ENCODE data around the gene LHX1.

The LHX1 gene

GRCh38 chr17:36950027-36950426, 12.8 kb downstream of the LHX1 start:
- no peak for TF ChIP-seq SUZ12 (IDR thresholded peaks at IDR 0.05; ENCODE audit: extremely low read depth, insufficient read depth, insufficient read length)
- TF ChIP-seq ZNF274 (IDR thresholded peaks at IDR 0.05; ENCODE audit: low read depth, low read length): no peak
- TF ChIP-seq YY1 (IDR thresholded peaks at IDR 0.05; ENCODE audit: insufficient read depth, insufficient read length): no peak
- peaks cover 50% of the 10 kb centered on the region for H3K36me3 ChIP-seq (ENCODE audit: insufficient read depth, insufficient read length, low read length)
- H3K4me1 ChIP-seq (ENCODE audit: insufficient read depth, insufficient read length): peaks cover 3% of the 10 kb centered on the region
- peak overlapping the region; percentile 84 for H3K4me3 ChIP-seq (ENCODE audit: insufficient read length, low read depth)
- DNase-seq (ENCODE audit: low read depth, low spot score): no peak
- H3K9ac ChIP-seq (ENCODE audit: insufficient read length, low read depth): peak overlapping the region; percentile 89
- H3K27me3 ChIP-seq (ENCODE audit: insufficient read depth, insufficient read length): peaks cover 48% of the 10 kb centered on the region
- no peaks in the 10 kb centered on the region for H3K9me3 ChIP-seq (ENCODE audit: insufficient read depth, low read length)

- Histone ChIP-seq H3K4me3 (ENCODE audit: insufficient read length, low read depth) (no peak overlapping the region), H3K36me3 (ENCODE audit: insufficient read depth, insufficient read length, low read length) (peaks cover 60% of the 10 kb centered on the region), H3K27me3 (ENCODE audit: insufficient read depth, insufficient read length) (peaks cover 36% of the 10 kb centered on the region), H3K9me3 (ENCODE audit: insufficient read depth, low read length) (no peaks in the 10 kb centered on the region), H3K4me1 (ENCODE audit: insufficient read depth, insufficient read length) (peaks cover 1% of the 10 kb centered on the region), H3K9ac (ENCODE audit: insufficient read length, low read depth) (no peak overlapping the region)
- no peak for DNase-seq (ENCODE audit: low read depth, low spot score)
- TF ChIP-seq ZNF274 (IDR thresholded peaks at IDR 0.05; ENCODE audit: low read depth, low read length): no peak
- no peak for TF ChIP-seq SUZ12 (IDR thresholded peaks at IDR 0.05; ENCODE audit: extremely low read depth, insufficient read depth, insufficient read length)
- TF ChIP-seq YY1 (IDR thresholded peaks at IDR 0.05; ENCODE audit: insufficient read depth, insufficient read length): no peak
These were observed 14.0 kb downstream of the LHX1 start for GRCh38 chr17:36951084-36951789.

- Histone ChIP-seq H3K27me3 (ENCODE audit: insufficient read depth, insufficient read length) (no peaks in the 10 kb centered on the region), H3K36me3 (ENCODE audit: insufficient read depth, insufficient read length, low read length) (peaks cover 12% of the 10 kb centered on the region), H3K4me1 (ENCODE audit: insufficient read depth, insufficient read length) (no peaks in the 10 kb centered on the region), H3K4me3 (ENCODE audit: insufficient read length, low read depth) (no peak overlapping the region), H3K9ac (ENCODE audit: insufficient read length, low read depth) (no peak overlapping the region), H3K9me3 (ENCODE audit: insufficient read depth, low read length) (no peaks in the 10 kb centered on the region)
- DNase-seq (ENCODE audit: low read depth, low spot score): no peak
- no peak for TF ChIP-seq YY1 (IDR thresholded peaks at IDR 0.05; ENCODE audit: insufficient read depth, insufficient read length)
- TF ChIP-seq ZNF274 (IDR thresholded peaks at IDR 0.05; ENCODE audit: low read depth, low read length): no peak
- no peak for TF ChIP-seq SUZ12 (IDR thresholded peaks at IDR 0.05; ENCODE audit: extremely low read depth, insufficient read depth, insufficient read length)
These were observed 34.2 kb downstream of the LHX1 start for GRCh38 chr17:36971508-36971907.

- Histone ChIP-seq H3K9me3 (ENCODE audit: insufficient read depth, low read length) (no peaks in the 10 kb centered on the region), H3K36me3 (ENCODE audit: insufficient read depth, insufficient read length, low read length) (peaks cover 10% of the 10 kb centered on the region), H3K9ac (ENCODE audit: insufficient read length, low read depth) (no peak overlapping the region), H3K27me3 (ENCODE audit: insufficient read depth, insufficient read length) (no peaks in the 10 kb centered on the region), H3K4me1 (ENCODE audit: insufficient read depth, insufficient read length) (no peaks in the 10 kb centered on the region), H3K4me3 (ENCODE audit: insufficient read length, low read depth) (no peak overlapping the region)
- TF ChIP-seq YY1 (IDR thresholded peaks at IDR 0.05; ENCODE audit: insufficient read depth, insufficient read length) (no peak), ZNF274 (IDR thresholded peaks at IDR 0.05; ENCODE audit: low read depth, low read length) (no peak), SUZ12 (IDR thresholded peaks at IDR 0.05; ENCODE audit: extremely low read depth, insufficient read depth, insufficient read length) (no peak)
- no peak for DNase-seq (ENCODE audit: low read depth, low spot score)
These were observed 35.0 kb downstream of the LHX1 start for GRCh38 chr17:36972186-36972700.

- TF ChIP-seq SUZ12 (IDR thresholded peaks at IDR 0.05; ENCODE audit: extremely low read depth, insufficient read depth, insufficient read length) (no peak), ZNF274 (IDR thresholded peaks at IDR 0.05; ENCODE audit: low read depth, low read length) (no peak), YY1 (IDR thresholded peaks at IDR 0.05; ENCODE audit: insufficient read depth, insufficient read length) (no peak)
- DNase-seq (ENCODE audit: low read depth, low spot score): no peak
- Histone ChIP-seq H3K4me1 (ENCODE audit: insufficient read depth, insufficient read length) (no peaks in the 10 kb centered on the region), H3K4me3 (ENCODE audit: insufficient read length, low read depth) (no peak overlapping the region), H3K9ac (ENCODE audit: insufficient read length, low read depth) (no peak overlapping the region), H3K9me3 (ENCODE audit: insufficient read depth, low read length) (no peaks in the 10 kb centered on the region), H3K27me3 (ENCODE audit: insufficient read depth, insufficient read length) (no peaks in the 10 kb centered on the region), H3K36me3 (ENCODE audit: insufficient read depth, insufficient read length, low read length) (peaks cover 5% of the 10 kb centered on the region)
These were observed 35.6 kb downstream of the LHX1 start for GRCh38 chr17:36972905-36973304.

GRCh38 chr17:36975922-36976515, 38.7 kb downstream of the LHX1 start:
- Histone ChIP-seq H3K27me3 (ENCODE audit: insufficient read depth, insufficient read length) (no peaks in the 10 kb centered on the region), H3K36me3 (ENCODE audit: insufficient read depth, insufficient read length, low read length) (no peaks in the 10 kb centered on the region), H3K9me3 (ENCODE audit: insufficient read depth, low read length) (no peaks in the 10 kb centered on the region), H3K9ac (ENCODE audit: insufficient read length, low read depth) (no peak overlapping the region), H3K4me3 (ENCODE audit: insufficient read length, low read depth) (no peak overlapping the region), H3K4me1 (ENCODE audit: insufficient read depth, insufficient read length) (no peaks in the 10 kb centered on the region)
- TF ChIP-seq YY1 (IDR thresholded peaks at IDR 0.05; ENCODE audit: insufficient read depth, insufficient read length): no peak
- no peak for TF ChIP-seq ZNF274 (IDR thresholded peaks at IDR 0.05; ENCODE audit: low read depth, low read length)
- no peak for TF ChIP-seq SUZ12 (IDR thresholded peaks at IDR 0.05; ENCODE audit: extremely low read depth, insufficient read depth, insufficient read length)
- no peak for DNase-seq (ENCODE audit: low read depth, low spot score)

- Histone ChIP-seq H3K4me1 (ENCODE audit: insufficient read depth, insufficient read length) (no peaks in the 10 kb centered on the region), H3K27me3 (ENCODE audit: insufficient read depth, insufficient read length) (no peaks in the 10 kb centered on the region), H3K36me3 (ENCODE audit: insufficient read depth, insufficient read length, low read length) (no peaks in the 10 kb centered on the region), H3K9me3 (ENCODE audit: insufficient read depth, low read length) (no peaks in the 10 kb centered on the region), H3K9ac (ENCODE audit: insufficient read length, low read depth) (no peak overlapping the region), H3K4me3 (ENCODE audit: insufficient read length, low read depth) (no peak overlapping the region)
- DNase-seq (ENCODE audit: low read depth, low spot score): no peak
- TF ChIP-seq YY1 (IDR thresholded peaks at IDR 0.05; ENCODE audit: insufficient read depth, insufficient read length): no peak
- no peak for TF ChIP-seq ZNF274 (IDR thresholded peaks at IDR 0.05; ENCODE audit: low read depth, low read length)
- no peak for TF ChIP-seq SUZ12 (IDR thresholded peaks at IDR 0.05; ENCODE audit: extremely low read depth, insufficient read depth, insufficient read length)
These were observed 39.8 kb downstream of the LHX1 start for GRCh38 chr17:36977066-36977465.
